Stimulated activated naive B cell treated with anti-CD40 and anti-IgM and Interleukin-4, amounts not matched to agents 10 μg/mL and 1 μg/mL and 100 μg/mL, for 72 hours (primary cell): ENCODE results near the gene TM4SF20.
A peak's percentile ranks its signal among the peaks of the same experiment; 100 is the strongest.
"Not testable (repeated sequence)": the region's sequence is repeated elsewhere in the genome, so short reads cannot be mapped to it uniquely, and the experiment has no call there.

Experiments used
- ATAC-seq, 2 donors: fragments of 150-1000 bp; cut with Tn5 transposase; replicated peaks; 2 replicates each; pipeline ENCODE4 v1.10.0; 2021; ENCODE audit warnings: moderate library complexity in 1 of 2
- DNase-seq: peaks from one replicate; pipeline ENCODE4 v3.0.0; 2021
- H3K27ac Mint-ChIP-seq: one replicate; pipeline ENCODE4 v1.8.0; 2022; ENCODE audit warnings: mild to moderate bottlenecking, mixed read lengths
- H3K27me3 Mint-ChIP-seq, 2 donors: one replicate each; pipeline ENCODE4 v1.8.0; 2022; ENCODE audit warnings: mixed read lengths in 2 of 2
- H3K36me3 Mint-ChIP-seq, 2 donors: one replicate each; pipeline ENCODE4 v1.8.0; 2022; ENCODE audit warnings: mixed read lengths in 2 of 2, mild to moderate bottlenecking in 1 of 2
- H3K4me1 Mint-ChIP-seq, 2 donors: one replicate each; pipeline ENCODE4 v1.8.0; 2022; ENCODE audit warnings: mixed read lengths in 2 of 2, mild to moderate bottlenecking in 1 of 2
- H3K4me3 Mint-ChIP-seq, 2 donors: one replicate each; pipeline ENCODE4 v1.8.0; 2022; ENCODE audit warnings: mild to moderate bottlenecking in 2 of 2, mixed read lengths in 2 of 2, moderate library complexity in 1 of 2
- H3K9me3 Mint-ChIP-seq, 2 donors: one replicate each; pipeline ENCODE4 v1.8.0; 2022; ENCODE audit warnings: mixed read lengths in 2 of 2, mild to moderate bottlenecking in 1 of 2

Gene TM4SF20

DNA sequence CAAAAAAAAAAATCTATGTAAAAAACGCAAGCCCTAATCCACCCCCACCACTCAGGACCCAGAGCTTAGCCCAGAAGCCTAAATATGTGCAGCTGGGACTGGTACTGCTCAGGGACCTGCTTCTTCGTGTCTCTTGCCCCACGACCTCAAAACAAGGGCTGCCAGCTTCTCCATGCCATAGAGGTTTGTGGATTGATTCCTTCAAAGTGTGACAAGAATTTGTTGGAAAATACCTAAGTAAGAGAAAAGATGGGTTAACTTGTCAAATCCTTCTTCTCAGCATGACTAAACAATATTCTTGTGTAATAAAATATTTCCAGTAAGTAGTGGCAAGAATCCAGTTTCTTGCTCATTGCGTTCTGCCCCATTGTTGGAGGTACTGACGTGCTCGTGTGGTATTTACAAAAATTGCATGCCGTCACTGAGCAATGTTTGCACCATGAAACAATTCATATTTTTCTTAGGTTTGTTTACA lies 9.5 kb upstream of the TM4SF20 start:
- Mint-ChIP-seq H3K9me3 (peaks cover 3 to 4% of the 10 kb centered on the region in 2 donors), H3K27ac (peak overlapping the region; percentile 80), H3K4me3 (no peak overlapping the region), H3K27me3 (no peaks in the 10 kb centered on the region), H3K4me1 (peaks cover 32 to 34% of the 10 kb centered on the region in 2 donors), H3K36me3 (peaks cover 0 to 4% of the 10 kb centered on the region in 2 donors)
- DNase-seq (no peak), ATAC-seq (no peak)

DNA sequence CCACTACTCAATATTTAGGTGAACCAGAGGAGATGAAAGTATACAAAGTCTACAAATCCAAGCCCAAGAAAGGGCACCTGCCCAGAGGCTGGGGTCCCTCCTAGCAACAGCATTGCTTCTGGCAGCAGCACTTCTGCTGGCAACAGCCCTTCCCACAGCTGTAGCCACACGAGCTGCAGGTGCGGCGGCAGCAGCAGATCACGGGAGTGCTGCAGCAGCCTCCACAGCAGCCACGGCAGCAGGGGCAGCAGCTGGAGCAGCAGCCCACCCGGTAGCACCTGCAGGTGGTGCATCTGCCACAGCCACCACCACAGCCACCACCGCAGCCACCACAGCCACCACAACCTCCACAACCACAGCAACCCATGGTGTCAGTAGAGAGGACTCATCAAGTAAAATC lies 8.5 kb upstream of the TM4SF20 start, which contains the start of gene SCYGR1:
Gene SCYGR1 (minus strand): TSS at position 367 of the 400 bp plus-strand sequence. CDS start 0 bp downstream, at position 367.
- H3K4me3 Mint-ChIP-seq, H3K27me3 Mint-ChIP-seq, ATAC-seq, DNase-seq: not testable (repeated sequence)
- H3K36me3 Mint-ChIP-seq, result peaks cover 0 to 10% of the 10 kb centered on the region in 2 donors
- peak within 1 kb of the TSS; percentile 83 for H3K27ac Mint-ChIP-seq
- peaks cover 4 to 10% of the 10 kb centered on the region in 2 donors for H3K9me3 Mint-ChIP-seq
- peaks cover 26 to 27% of the 10 kb centered on the region in 2 donors for H3K4me1 Mint-ChIP-seq

DNA sequence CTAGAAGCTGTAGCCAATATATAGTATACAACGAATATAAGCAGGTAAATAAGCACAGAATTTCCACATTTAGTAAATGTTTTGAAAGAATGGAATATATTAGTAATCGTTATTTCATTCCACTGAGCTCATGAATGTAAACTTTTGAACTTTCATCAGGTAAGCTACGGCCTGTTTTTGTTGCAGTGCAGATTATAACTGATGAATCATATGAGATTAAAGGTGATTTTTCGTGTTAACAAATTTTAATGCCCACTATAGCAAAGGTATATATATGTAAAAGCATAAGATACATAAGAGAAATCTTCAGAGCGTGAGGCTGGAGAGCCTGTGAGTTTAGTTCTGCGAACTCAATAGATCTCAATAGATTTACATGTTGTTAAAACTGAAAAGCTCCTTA lies 7.5 kb upstream of the TM4SF20 start:
- peaks cover 26 to 31% of the 10 kb centered on the region in 2 donors for H3K4me1 Mint-ChIP-seq
- DNase-seq (no peak), ATAC-seq (no peak)
- peaks cover 0 to 16% of the 10 kb centered on the region in 2 donors for H3K36me3 Mint-ChIP-seq
- H3K9me3 Mint-ChIP-seq, result peaks cover 6 to 17% of the 10 kb centered on the region in 2 donors
- no peaks in the 10 kb centered on the region for H3K27me3 Mint-ChIP-seq
- peak overlapping the region; percentile 96 for H3K27ac Mint-ChIP-seq
- no peak overlapping the region for H3K4me3 Mint-ChIP-seq

DNA sequence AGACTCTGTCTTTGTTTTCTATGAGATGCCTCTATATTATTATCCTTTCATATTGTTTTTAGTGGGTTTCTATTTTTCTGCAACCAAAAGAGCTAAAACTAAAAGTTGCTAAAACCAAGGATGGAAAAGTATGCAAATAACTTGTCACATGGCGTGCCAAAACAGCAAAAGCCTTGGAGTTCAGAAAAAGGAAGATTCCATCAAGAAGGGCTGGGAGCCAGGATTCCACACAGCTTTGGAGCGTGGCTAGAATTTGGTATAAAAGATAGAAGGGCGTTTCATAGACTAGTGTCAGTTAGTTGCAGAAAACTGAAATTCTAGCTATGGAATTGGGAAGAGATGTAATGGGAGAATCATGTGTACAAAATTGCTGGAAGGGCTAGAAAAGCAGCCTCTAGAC lies 4.6 kb upstream of the TM4SF20 start:
- no peak for DNase-seq
- H3K36me3 Mint-ChIP-seq, result peaks cover 0 to 17% of the 10 kb centered on the region in 2 donors
- peaks cover 26 to 29% of the 10 kb centered on the region in 2 donors for H3K4me1 Mint-ChIP-seq
- ATAC-seq, result no peak
- no peak overlapping the region for H3K4me3 Mint-ChIP-seq
- H3K27ac Mint-ChIP-seq, result peak overlapping the region; percentile 84
- H3K27me3 Mint-ChIP-seq, result no peaks in the 10 kb centered on the region
- peaks cover 5 to 19% of the 10 kb centered on the region in 2 donors for H3K9me3 Mint-ChIP-seq

DNA sequence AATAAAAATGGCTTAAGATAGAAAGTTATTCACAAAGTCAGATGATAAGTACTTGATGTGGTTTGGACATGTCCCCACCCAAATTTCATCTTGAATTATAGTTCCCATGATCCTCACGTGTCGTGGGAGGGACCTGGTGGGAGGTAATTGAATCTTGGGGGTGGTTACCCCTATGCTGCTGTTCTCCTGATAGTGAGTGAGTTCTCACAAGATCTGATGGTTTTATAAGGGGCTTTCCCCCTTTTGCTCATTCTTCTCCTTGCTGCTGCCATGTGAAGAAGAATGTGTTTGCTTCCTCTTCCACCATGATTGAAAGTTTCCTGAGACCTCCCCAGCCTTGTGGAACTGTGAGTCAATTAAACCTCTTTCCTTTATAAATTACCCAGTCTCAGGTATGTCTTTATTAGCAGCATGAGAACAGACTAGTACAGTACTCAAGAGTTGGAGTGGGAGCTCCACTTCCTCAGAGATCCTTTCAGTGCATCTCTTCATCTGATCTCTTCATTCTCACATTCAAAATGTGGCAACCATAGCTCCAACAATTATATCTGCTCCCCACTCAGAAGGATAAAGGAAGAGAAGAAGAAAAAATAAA lies 3.2 kb upstream of the TM4SF20 start:
- H3K27ac Mint-ChIP-seq, result peak overlapping the region; percentile 84
- peaks cover 0 to 17% of the 10 kb centered on the region in 2 donors for H3K36me3 Mint-ChIP-seq
- H3K9me3 Mint-ChIP-seq, result peaks cover 5 to 19% of the 10 kb centered on the region in 2 donors
- peaks cover 21% of the 10 kb centered on the region in 2 donors for H3K4me1 Mint-ChIP-seq
- H3K4me3 Mint-ChIP-seq, H3K27me3 Mint-ChIP-seq, DNase-seq, ATAC-seq: not testable (repeated sequence)

DNA sequence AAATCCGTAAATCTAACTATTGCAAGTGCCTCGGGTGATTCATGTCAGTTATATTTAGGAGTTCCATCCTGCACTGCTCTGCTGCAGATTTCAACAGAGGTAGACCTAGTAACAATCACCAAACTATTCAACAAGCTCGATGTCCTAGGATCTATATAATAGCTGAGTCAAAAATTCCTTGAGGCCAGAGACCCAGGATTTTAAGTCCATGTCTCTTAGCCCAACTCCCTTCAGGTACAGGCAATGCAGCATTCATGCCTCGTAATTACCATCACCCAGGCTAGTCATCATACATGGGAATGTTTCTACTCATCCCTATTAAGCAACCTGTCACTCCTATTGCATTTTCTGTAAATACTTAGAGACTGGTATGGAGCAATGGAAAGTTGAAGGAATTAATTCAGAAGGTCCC lies 729 bp downstream of the TM4SF20 start:
- H3K36me3 Mint-ChIP-seq, result peaks cover 0 to 10% of the 10 kb centered on the region in 2 donors
- H3K4me3 Mint-ChIP-seq, result no peak overlapping the region
- H3K27ac Mint-ChIP-seq, result no peak overlapping the region
- DNase-seq (no peak), ATAC-seq (no peak)
- H3K4me1 Mint-ChIP-seq, result peaks cover 0 to 6% of the 10 kb centered on the region in 2 donors
- H3K9me3 Mint-ChIP-seq, result peaks cover 3 to 13% of the 10 kb centered on the region in 2 donors
- H3K27me3 Mint-ChIP-seq, result no peaks in the 10 kb centered on the region

DNA sequence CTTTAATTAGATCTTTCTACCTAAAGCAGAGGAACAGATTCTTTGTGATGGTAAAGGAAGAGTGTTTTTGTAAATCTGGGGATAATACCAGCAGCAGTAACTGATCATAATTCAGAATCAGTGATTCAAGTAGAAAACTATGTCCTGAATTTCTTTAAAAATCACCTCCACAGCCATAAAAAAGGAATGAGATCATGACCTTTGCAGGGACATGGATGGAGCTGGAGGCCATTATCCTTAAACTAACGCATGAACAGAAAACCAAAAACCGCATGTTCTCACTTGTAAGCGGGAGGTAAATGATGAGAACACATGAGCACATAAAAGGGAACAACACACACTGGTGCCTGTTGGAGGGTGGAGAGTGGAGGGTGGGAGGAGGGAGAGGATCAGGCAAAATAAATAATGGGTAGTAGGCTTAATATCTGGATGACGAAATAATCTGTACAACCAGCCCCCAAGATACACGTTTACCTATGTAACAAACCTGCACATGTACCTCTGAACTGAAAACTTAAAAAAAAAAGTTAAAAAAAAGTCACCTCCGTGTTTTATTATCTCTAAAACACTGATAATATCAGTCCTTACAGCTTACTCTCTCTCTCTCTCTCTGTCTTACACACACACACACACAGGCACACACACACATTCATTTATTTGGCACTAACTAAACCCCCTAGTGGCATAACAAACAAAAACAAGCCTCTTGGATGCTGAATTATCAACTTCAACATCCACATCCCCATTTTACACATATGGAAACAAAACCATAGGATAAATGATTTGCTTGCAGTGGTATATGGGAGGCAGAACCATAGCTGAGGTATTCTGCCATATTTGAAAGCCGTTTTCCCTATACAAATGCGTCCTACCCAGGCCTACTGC lies 1.4 kb downstream of the TM4SF20 start:
- no peak overlapping the region for H3K4me3 Mint-ChIP-seq

DNA sequence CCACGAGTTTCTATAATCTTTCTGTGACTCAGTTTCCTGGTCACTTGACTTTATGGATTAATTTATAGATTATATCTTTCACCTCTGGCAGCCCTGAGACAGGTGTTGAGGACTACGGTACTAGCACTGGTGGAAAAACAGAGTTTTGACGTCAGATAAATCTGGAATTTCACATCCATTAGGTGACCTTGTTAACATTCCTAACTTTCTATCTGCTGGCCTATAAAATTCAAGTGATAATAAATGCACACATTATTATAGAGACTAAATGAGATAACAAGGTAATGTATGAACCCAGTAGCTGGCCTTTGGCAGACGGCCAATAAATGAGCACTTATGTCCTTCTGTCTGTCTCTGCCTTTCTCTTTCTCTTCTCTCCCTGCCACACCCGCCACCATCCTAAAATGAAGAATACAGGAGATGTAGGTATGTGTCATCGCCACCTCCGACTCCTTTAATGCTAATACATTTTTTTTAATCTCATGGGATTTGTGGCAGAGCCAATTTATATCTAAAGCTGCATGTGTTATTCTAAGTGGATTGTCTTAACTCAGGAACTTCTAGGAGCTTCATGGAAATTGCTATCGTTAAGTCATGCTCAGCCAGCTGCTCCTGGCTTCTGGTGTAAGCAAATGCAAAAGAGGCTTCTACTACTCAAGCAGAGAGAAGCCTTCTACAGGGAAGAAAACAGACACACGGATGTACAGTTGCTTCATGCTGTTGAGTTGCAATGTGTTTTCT lies 2.3 kb downstream of the TM4SF20 start:
- Mint-ChIP-seq H3K4me3 (no peak overlapping the region), H3K9me3 (peaks cover 0 to 4% of the 10 kb centered on the region in 2 donors), H3K4me1 (peaks cover 0 to 3% of the 10 kb centered on the region in 2 donors), H3K27me3 (peaks cover 0 to 5% of the 10 kb centered on the region in 2 donors), H3K27ac (no peak overlapping the region), H3K36me3 (peaks cover 0 to 2% of the 10 kb centered on the region in 2 donors)
- no peak for DNase-seq
- no peak for ATAC-seq

More for the DNA sequence above, 1.4 kb downstream of the TM4SF20 start:
- DNase-seq (no peak), ATAC-seq (no peak)
- H3K36me3 Mint-ChIP-seq, result peaks cover 0 to 8% of the 10 kb centered on the region in 2 donors
- no peak overlapping the region for H3K27ac Mint-ChIP-seq
- peaks cover 3 to 10% of the 10 kb centered on the region in 2 donors for H3K9me3 Mint-ChIP-seq
- peaks cover 0 to 5% of the 10 kb centered on the region in 2 donors for H3K27me3 Mint-ChIP-seq
- H3K4me1 Mint-ChIP-seq, result peaks cover 0 to 6% of the 10 kb centered on the region in 2 donors

DNA sequence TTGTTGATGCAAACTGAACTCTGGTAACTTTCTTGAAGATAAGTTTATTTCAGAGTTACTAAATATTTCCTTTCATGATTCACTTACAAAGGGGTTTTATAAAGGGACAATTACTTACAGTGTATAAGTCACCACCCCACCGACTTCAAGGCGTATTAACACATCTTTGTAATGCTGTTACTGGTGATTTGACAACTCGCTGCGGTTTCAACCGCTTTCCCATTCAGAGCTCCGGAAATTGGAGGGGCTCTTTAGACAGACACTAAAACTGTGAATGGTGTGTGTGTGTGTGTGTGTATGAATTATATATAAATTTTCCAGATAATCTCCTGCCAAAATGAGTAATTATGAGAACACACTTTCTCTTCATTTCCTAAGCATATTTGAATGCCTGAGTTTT lies 4.9 kb downstream of the TM4SF20 start:
- H3K9me3 Mint-ChIP-seq, result no peaks in the 10 kb centered on the region
- H3K4me3 Mint-ChIP-seq, result no peak overlapping the region
- no peaks in the 10 kb centered on the region for H3K36me3 Mint-ChIP-seq
- ATAC-seq (no peak), DNase-seq (no peak)
- H3K27me3 Mint-ChIP-seq, result peaks cover 0 to 5% of the 10 kb centered on the region in 2 donors
- peaks cover 0 to 3% of the 10 kb centered on the region in 2 donors for H3K4me1 Mint-ChIP-seq
- no peak overlapping the region for H3K27ac Mint-ChIP-seq

DNA sequence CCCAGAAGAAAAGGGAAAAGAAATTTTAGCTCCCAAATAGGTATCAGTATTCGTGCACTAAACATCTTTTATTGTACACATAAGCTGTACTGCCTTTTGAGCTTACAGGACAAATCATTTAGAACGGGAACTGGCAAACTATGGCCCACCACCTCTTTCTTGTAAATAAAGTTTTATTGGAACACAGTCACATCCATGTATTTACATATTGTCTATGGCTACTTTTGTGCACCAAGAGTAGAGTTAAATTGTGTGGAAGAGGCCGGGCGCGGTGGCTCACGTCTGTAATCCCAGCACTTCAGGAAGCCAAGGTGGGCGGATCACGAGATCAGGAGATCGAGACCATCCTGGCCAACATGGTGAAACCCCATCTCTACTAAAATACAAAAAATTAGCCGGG lies 5.7 kb downstream of the TM4SF20 start:
- Mint-ChIP-seq H3K4me1 (peaks cover 0 to 3% of the 10 kb centered on the region in 2 donors), H3K27ac (no peak overlapping the region), H3K36me3 (no peaks in the 10 kb centered on the region), H3K27me3 (peaks cover 0 to 5% of the 10 kb centered on the region in 2 donors), H3K9me3 (no peaks in the 10 kb centered on the region), H3K4me3 (no peak overlapping the region)
- ATAC-seq (no peak), DNase-seq (no peak)

DNA sequence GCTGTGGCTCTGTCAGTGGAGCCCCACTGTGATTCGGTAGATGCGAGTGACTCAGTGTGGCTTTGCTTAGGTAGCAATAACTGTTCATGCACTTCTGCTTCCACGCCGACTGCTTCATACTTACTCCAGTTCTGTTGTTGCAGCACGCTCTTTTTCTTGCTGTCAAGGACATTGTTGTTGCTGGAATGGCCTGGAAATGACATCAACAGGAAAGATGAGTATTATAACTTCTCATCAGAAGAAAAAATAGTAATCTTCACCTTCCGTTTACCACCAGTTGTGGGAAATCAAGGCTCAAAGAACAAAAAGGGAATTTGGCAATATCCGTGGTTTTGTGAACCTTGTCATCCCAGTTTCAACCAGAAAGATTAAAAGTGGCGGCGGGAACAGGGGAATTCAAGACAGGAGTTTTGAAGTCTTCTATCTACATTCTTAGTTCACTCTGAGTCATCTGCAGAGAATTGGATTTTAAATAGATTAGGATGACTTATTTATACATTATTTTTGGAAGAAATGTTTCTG lies 8.3 kb downstream of the TM4SF20 start:
- Mint-ChIP-seq H3K9me3 (no peaks in the 10 kb centered on the region), H3K27me3 (peaks cover 0 to 5% of the 10 kb centered on the region in 2 donors), H3K4me3 (no peak overlapping the region), H3K27ac (no peak overlapping the region), H3K36me3 (no peaks in the 10 kb centered on the region), H3K4me1 (peaks cover 0 to 4% of the 10 kb centered on the region in 2 donors)
- no peak for DNase-seq
- no peak for ATAC-seq

DNA sequence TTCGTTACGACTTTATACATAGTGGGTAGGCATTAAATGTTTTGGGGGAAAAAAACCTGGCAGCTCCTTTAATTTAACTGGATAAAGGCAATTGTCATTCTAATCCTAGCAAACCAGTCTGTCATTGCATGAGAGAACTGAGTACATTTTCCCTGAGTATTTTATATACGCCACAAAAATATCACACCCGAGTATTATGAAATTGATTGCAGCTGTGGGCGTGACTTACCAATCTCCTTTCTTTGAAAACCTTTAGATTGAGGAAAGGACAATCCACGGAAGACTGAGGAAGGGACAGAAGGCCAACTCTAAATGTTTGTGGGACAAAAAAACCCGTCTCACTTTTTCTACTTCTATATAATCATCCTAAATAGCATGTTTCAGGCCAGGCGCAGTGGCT lies 9.0 kb downstream of the TM4SF20 start:
- Mint-ChIP-seq H3K27me3 (peaks cover 0 to 5% of the 10 kb centered on the region in 2 donors), H3K4me3 (no peak overlapping the region)

DNA sequence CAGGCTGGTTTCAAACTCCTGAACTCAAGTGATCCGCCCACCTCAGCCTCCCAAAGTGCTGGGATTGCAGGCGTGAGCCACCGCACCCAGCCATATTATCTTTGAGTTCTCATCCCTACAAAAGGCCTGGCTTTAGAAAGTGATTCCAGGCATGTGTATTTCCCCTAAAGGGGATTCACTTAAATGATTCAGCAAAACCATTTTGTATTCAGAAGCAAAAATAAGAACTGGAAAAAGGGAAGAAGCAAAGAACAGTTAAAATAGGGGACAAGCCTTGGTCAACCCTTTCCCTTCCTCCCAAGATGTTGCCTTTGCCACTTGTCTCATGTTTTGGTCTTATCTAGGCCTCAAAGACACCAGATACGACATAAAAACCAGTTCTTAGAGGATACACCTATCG lies 10.5 kb downstream of the TM4SF20 start:
- Mint-ChIP-seq H3K27ac (no peak overlapping the region), H3K36me3 (no peaks in the 10 kb centered on the region), H3K4me3 (no peak overlapping the region), H3K4me1 (peaks cover 7 to 9% of the 10 kb centered on the region in 2 donors), H3K27me3 (peaks cover 0 to 5% of the 10 kb centered on the region in 2 donors), H3K9me3 (no peaks in the 10 kb centered on the region)
- ATAC-seq (no peak), DNase-seq (no peak)

More for the DNA sequence above, 9.0 kb downstream of the TM4SF20 start:
- Mint-ChIP-seq H3K9me3 (no peaks in the 10 kb centered on the region), H3K27ac (no peak overlapping the region), H3K4me1 (peaks cover 0 to 4% of the 10 kb centered on the region in 2 donors), H3K36me3 (no peaks in the 10 kb centered on the region)
- DNase-seq (no peak), ATAC-seq (no peak)

DNA sequence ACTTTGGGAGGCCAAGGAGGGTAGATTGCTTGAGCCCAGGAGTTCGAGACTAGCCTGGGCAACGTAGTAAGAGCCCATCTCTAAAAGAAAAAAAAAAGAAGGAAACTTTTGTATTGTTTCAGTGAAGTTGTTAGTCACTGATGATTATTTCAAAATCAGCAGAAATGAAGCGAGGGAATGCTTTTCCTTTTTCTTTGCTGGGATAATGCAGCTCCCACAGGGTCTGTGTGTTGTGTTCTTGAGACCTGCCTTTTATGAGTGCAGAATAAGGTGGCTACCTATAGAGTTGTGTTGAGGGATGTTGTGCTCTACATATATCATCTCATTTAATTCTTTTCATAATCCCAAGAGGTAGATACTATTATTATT lies 11.7 kb downstream of the TM4SF20 start:
- Mint-ChIP-seq H3K27ac (no peak overlapping the region), H3K27me3 (no peaks in the 10 kb centered on the region)

More for the DNA sequence above, 11.7 kb downstream of the TM4SF20 start:
- Mint-ChIP-seq H3K4me3 (no peak overlapping the region), H3K36me3 (no peaks in the 10 kb centered on the region), H3K9me3 (no peaks in the 10 kb centered on the region), H3K4me1 (peaks cover 7 to 9% of the 10 kb centered on the region in 2 donors)
- DNase-seq (no peak), ATAC-seq (no peak)
